Epithelial cell of esophagus (primary cell): ENCODE data around the gene SLC12A5.
A peak's percentile ranks its signal among the peaks of the same experiment; 100 is the strongest.

Experiments
- DNase-seq: peaks from one replicate; pipeline ENCODE4 v3.0.0; 2010; ENCODE audit warnings: low read depth
- H3K4me3 ChIP-seq: 2 replicates; pipeline ENCODE4 v1.5.1; 2011; ENCODE audit warnings: mild to moderate bottlenecking, low read length, control low read depth
- TF ChIP-seq, protein P1 (sequence below): IDR thresholded peaks from 2 replicates; pipeline ENCODE4 v1.5.1; 2011; ENCODE audit warnings: low read depth, mild to moderate bottlenecking, low read length, control low read depth, inconsistent platforms; ENCODE audit not compliant: insufficient read depth; ENCODE audit errors: missing control alignments

SLC12A5 gene

GRCh38 chr20:46035713-46036112 lies 6.7 kb downstream of the SLC12A5 start:
- TF ChIP-seq, protein P1, sequence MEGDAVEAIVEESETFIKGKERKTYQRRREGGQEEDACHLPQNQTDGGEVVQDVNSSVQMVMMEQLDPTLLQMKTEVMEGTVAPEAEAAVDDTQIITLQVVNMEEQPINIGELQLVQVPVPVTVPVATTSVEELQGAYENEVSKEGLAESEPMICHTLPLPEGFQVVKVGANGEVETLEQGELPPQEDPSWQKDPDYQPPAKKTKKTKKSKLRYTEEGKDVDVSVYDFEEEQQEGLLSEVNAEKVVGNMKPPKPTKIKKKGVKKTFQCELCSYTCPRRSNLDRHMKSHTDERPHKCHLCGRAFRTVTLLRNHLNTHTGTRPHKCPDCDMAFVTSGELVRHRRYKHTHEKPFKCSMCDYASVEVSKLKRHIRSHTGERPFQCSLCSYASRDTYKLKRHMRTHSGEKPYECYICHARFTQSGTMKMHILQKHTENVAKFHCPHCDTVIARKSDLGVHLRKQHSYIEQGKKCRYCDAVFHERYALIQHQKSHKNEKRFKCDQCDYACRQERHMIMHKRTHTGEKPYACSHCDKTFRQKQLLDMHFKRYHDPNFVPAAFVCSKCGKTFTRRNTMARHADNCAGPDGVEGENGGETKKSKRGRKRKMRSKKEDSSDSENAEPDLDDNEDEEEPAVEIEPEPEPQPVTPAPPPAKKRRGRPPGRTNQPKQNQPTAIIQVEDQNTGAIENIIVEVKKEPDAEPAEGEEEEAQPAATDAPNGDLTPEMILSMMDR: no peak
- no peak overlapping the region for H3K4me3 ChIP-seq
- no peak for DNase-seq

DNA sequence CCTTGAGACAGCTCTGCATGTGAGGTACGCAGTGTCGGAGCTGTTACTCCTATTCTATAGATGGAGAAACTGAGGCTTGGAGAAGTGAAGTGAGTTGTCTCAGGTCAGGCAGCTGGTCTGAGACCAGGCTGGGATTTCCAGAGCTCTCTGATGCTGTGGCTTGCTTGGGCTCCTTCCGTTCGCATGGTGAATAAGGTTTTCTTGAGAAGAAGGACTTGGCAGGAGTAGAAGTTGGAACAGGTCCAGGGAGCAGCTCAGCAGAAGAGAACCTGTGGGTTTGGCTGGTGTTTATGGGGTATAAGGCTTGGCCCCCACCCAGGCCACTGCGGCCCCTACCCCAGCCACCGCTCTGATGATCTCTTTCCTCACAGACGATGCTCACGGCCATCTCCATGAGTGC lies 7.4 kb downstream of the SLC12A5 start:
- TF ChIP-seq, protein P1: no peak
- no peak for DNase-seq
- no peak overlapping the region for H3K4me3 ChIP-seq

DNA sequence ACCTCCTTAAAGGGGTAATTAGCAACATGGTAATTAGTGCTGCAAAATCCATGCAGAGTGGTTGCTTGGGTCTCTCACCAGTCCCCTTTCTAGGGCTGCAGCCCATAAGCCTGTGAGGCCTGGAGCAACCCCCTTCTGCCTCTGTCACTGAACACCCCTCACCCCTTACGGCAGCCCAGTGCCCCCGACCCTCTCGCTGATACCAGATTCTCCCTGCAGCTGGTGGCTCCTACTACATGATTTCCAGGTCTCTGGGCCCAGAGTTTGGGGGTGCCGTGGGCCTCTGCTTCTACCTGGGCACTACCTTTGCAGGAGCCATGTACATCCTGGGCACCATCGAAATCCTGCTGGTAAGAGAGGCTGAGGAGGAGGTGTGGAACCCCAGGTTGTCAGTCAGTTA lies 8.0 kb downstream of the SLC12A5 start:
- DNase-seq: no peak
- no peak overlapping the region for H3K4me3 ChIP-seq
- TF ChIP-seq, protein P1: no peak

DNA sequence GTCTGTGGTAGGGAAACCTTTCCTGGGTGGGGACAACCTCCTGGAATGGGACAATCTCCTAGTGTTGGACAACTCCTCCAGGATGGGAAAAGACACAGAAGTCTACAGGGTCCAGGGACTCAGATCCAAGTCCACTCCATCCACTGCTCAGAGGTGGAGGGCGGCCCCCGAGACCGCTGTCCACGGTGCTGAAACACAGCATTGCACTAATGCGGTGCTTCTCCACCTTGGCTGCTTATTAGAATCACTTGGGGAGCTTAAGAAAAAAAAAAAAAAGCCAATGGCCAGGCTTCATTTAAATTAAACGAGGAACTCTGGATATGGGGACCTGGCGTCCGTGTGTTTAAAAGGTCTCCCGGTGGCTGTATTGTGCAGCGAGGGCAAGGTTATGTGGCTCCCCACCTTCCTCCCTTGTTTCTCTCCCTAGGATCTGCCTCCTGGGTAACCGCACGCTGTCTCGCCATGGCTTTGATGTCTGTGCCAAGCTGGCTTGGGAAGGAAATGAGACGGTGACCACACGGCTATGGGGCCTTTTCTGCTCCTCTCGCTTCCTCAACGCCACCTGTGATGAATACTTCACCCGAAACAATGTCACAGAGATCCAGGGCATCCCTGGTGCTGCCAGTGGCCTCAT lies 12.0 kb downstream of the SLC12A5 start:
- no peak overlapping the region for H3K4me3 ChIP-seq
- DNase-seq: peak; percentile 56
- TF ChIP-seq, protein P1: no peak

- TF ChIP-seq, protein P1: no peak
- H3K4me3 ChIP-seq: no peak overlapping the region
- no peak for DNase-seq
These were observed 14.5 kb downstream of the SLC12A5 start for GRCh38 chr20:46043556-46043955.

DNA sequence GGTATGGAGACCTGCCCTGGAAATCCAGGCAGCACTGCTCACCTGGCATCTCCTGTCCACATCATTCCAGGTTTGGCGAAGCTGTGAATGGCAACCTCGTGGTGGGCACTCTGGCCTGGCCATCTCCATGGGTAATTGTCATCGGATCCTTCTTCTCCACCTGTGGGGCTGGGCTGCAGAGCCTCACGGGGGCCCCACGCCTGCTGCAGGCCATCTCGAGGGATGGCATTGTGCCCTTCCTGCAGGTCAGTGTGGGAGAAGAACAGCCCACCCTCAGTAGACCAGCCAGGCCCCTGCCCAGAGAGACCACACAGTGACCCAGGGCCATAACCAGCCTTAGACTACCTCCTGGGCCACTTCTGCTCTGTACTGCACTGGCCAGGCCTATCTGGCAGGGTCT lies 15.9 kb downstream of the SLC12A5 start:
- H3K4me3 ChIP-seq: no peak overlapping the region
- TF ChIP-seq, protein P1: no peak
- DNase-seq: no peak

DNA sequence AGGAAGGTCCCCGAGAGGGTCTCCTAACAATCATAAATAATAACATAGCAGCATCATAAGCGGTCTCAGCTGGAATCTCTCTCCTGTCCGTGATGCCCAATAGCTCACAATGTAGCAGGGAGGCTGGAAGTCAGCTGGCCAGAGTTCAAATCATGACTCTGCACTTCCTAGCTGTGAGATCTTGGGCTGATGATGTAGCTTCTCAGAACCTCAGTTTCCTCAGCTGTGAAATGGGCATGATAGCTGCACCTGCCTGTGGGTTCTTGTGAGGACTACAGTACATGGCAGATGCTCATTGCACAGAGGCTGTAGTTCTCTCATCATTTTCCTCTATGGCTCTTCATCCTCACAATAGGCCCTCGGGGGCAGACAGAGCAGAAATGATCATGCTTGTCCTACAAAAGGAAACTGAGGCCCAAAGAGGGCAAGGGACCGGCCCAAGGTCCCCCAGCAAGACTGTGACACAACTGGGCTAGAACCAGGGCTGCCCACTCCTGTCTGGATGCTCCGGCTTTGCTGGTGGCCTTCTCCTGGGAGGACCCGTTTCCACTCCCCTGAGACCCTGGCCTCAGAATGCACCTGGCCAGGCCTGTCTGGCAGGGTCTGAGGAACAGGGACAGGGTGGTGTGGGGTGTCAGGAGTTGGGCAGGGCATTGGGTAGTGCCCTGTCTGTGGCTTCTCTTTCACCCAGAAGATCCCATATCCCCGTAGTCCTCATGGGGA lies 17.7 kb downstream of the SLC12A5 start:
- no peak overlapping the region for H3K4me3 ChIP-seq
- TF ChIP-seq, protein P1: no peak
- no peak for DNase-seq
